ENCODE data around the gene AUNIP.

AUNIP gene

GRCh38 chr1:25893116-25893515 lies 33.9 kb upstream of the AUNIP start:
- Histone ChIP-seq H3K4me2 (ENCODE audit: low read length, poor library complexity, severe bottlenecking) (no peak overlapping the region), H3K14ac (ENCODE audit: low read length in 2 of 2) (no peak overlapping the region), H2BK12ac (ENCODE audit: low read length in 2 of 2) (peak overlapping the region in 1 of 2 experiments; percentile 50)

GRCh38 chr1:25891606-25892005 lies 32.3 kb upstream of the AUNIP start:
- H3K4ac ChIP-seq (ENCODE audit: low read depth in 1 of 2, low read length in 2 of 2) = peak overlapping the region; percentile 93 to 97
- H3K27me3 ChIP-seq (ENCODE audit: control insufficient read depth in 1 of 2, insufficient read depth in 1 of 2, low read length in 2 of 2) = no peaks in the 10 kb centered on the region
- H3K79me1 ChIP-seq (replicated peaks; ENCODE audit: low read length, poor library complexity, severe bottlenecking) = peaks cover 9% of the 10 kb centered on the region
- no peak overlapping the region for H2AFZ ChIP-seq (ENCODE audit: low read depth, low read length)
- H2AK5ac ChIP-seq (ENCODE audit: low read length, severe bottlenecking) = peak overlapping the region; percentile 98
- H3K18ac ChIP-seq (ENCODE audit: low read depth in 1 of 2, low read length in 2 of 2) = peak overlapping the region; percentile 75 to 91
- peaks cover 30% of the 10 kb centered on the region for H3K4me1 ChIP-seq (ENCODE audit: control insufficient read depth, insufficient read depth, low read depth, low read length)
- peak overlapping the region; percentile 89 for H3K9ac ChIP-seq (ENCODE audit: low read length)
- no peaks in the 10 kb centered on the region for H3K9me3 ChIP-seq (ENCODE audit: control insufficient read depth, low read length)
- no peak overlapping the region for H2BK15ac ChIP-seq (ENCODE audit: low read depth, poor library complexity, severe bottlenecking)
- H3K14ac ChIP-seq (ENCODE audit: low read length in 2 of 2) = peak overlapping the region in 1 of 2 experiments; percentile 45
- peak overlapping the region; percentile 83 for H4K8ac ChIP-seq (ENCODE audit: low read length)
- H3K27ac ChIP-seq (ENCODE audit: low read length, poor library complexity, severe bottlenecking) = peak overlapping the region; percentile 97
- H3K36me3 ChIP-seq (ENCODE audit: control insufficient read depth in 1 of 2, insufficient read depth in 2 of 2, low read depth in 1 of 2, low read length in 2 of 2) = peaks cover 0 to 5% of the 10 kb centered on the region in 2 experiments
- H3K4me3 ChIP-seq (ENCODE audit: insufficient read depth in 1 of 2, low read depth in 1 of 2, low read length in 2 of 2) = peak overlapping the region in 1 of 2 experiments; percentile 23
- peak overlapping the region; percentile 41 to 92 for H2BK12ac ChIP-seq (ENCODE audit: low read length in 2 of 2)
- peak overlapping the region; percentile 89 for H2BK5ac ChIP-seq (ENCODE audit: low read depth, low read length, poor library complexity, severe bottlenecking)
- 100% methylated on average over 2 of the region's 5 CpGs for WGBS
- no peak for DNase-seq
- H3K23ac ChIP-seq (ENCODE audit: low read length in 2 of 2) = peak overlapping the region in 1 of 2 experiments; percentile 34
- peak overlapping the region; percentile 92 for H2BK120ac ChIP-seq (ENCODE audit: low read depth, low read length)
- peak overlapping the region; percentile 81 for H4K91ac ChIP-seq (ENCODE audit: low read length)
- no peak overlapping the region for H3K4me2 ChIP-seq (ENCODE audit: low read length, poor library complexity, severe bottlenecking)

More at GRCh38 chr1:25893116-25893515, 33.9 kb upstream of the AUNIP start:
- H3K4me1 ChIP-seq (ENCODE audit: control insufficient read depth, insufficient read depth, low read depth, low read length) = peaks cover 31% of the 10 kb centered on the region
- no peak overlapping the region for H2BK5ac ChIP-seq (ENCODE audit: low read depth, low read length, poor library complexity, severe bottlenecking)
- no peaks in the 10 kb centered on the region for H3K9me3 ChIP-seq (ENCODE audit: control insufficient read depth, low read length)
- no peak overlapping the region for H2BK15ac ChIP-seq (ENCODE audit: low read depth, poor library complexity, severe bottlenecking)
- H3K27ac ChIP-seq (ENCODE audit: low read length, poor library complexity, severe bottlenecking) = peak overlapping the region; percentile 62
- DNase-seq = peak; percentile 35
- peaks cover 0 to 13% of the 10 kb centered on the region in 2 experiments for H3K36me3 ChIP-seq (ENCODE audit: control insufficient read depth in 1 of 2, insufficient read depth in 2 of 2, low read depth in 1 of 2, low read length in 2 of 2)
- no peak overlapping the region for H2AFZ ChIP-seq (ENCODE audit: low read depth, low read length)
- 65% methylated on average over 3 of the region's 4 CpGs for WGBS
- H3K23ac ChIP-seq (ENCODE audit: low read length in 2 of 2) = no peak overlapping the region
- peak overlapping the region; percentile 14 to 64 for H3K18ac ChIP-seq (ENCODE audit: low read depth in 1 of 2, low read length in 2 of 2)
- peak overlapping the region; percentile 89 for H3K9ac ChIP-seq (ENCODE audit: low read length)
- no peaks in the 10 kb centered on the region for H3K27me3 ChIP-seq (ENCODE audit: control insufficient read depth in 1 of 2, insufficient read depth in 1 of 2, low read length in 2 of 2)
- peak overlapping the region; percentile 77 for H4K91ac ChIP-seq (ENCODE audit: low read length)
- H3K4me3 ChIP-seq (ENCODE audit: insufficient read depth in 1 of 2, low read depth in 1 of 2, low read length in 2 of 2) = no peak overlapping the region
- H2BK120ac ChIP-seq (ENCODE audit: low read depth, low read length) = peak overlapping the region; percentile 68
- H2AK5ac ChIP-seq (ENCODE audit: low read length, severe bottlenecking) = peak overlapping the region; percentile 13
- no peak overlapping the region for H3K4ac ChIP-seq (ENCODE audit: low read depth in 1 of 2, low read length in 2 of 2)
- H3K79me1 ChIP-seq (replicated peaks; ENCODE audit: low read length, poor library complexity, severe bottlenecking) = peaks cover 16% of the 10 kb centered on the region
- peak overlapping the region; percentile 96 for H4K8ac ChIP-seq (ENCODE audit: low read length)

GRCh38 chr1:25890239-25891034 lies 31.2 kb upstream of the AUNIP start:
- Histone ChIP-seq H3K36me3 (ENCODE audit: control insufficient read depth in 1 of 2, insufficient read depth in 2 of 2, low read depth in 1 of 2, low read length in 2 of 2) (peaks cover 0 to 6% of the 10 kb centered on the region in 2 experiments), H2BK120ac (ENCODE audit: low read depth, low read length) (no peak overlapping the region), H3K18ac (ENCODE audit: low read depth in 1 of 2, low read length in 2 of 2) (peak overlapping the region in 1 of 2 experiments; percentile 72), H2BK5ac (ENCODE audit: low read depth, low read length, poor library complexity, severe bottlenecking) (no peak overlapping the region), H3K27ac (ENCODE audit: low read length, poor library complexity, severe bottlenecking) (peak overlapping the region; percentile 43), H3K4me3 (ENCODE audit: insufficient read depth in 1 of 2, low read depth in 1 of 2, low read length in 2 of 2) (no peak overlapping the region), H2AK5ac (ENCODE audit: low read length, severe bottlenecking) (peak overlapping the region; percentile 66), H3K9ac (ENCODE audit: low read length) (no peak overlapping the region), H3K14ac (ENCODE audit: low read length in 2 of 2) (peak overlapping the region in 1 of 2 experiments; percentile 44), H3K4me1 (ENCODE audit: control insufficient read depth, insufficient read depth, low read depth, low read length) (peaks cover 21% of the 10 kb centered on the region), H3K4ac (ENCODE audit: low read depth in 1 of 2, low read length in 2 of 2) (no peak overlapping the region), H2BK12ac (ENCODE audit: low read length in 2 of 2) (peak overlapping the region; percentile 29 to 60), H2BK15ac (ENCODE audit: low read depth, poor library complexity, severe bottlenecking) (no peak overlapping the region), H2AFZ (ENCODE audit: low read depth, low read length) (no peak overlapping the region), H4K91ac (ENCODE audit: low read length) (no peak overlapping the region), H3K27me3 (ENCODE audit: control insufficient read depth in 1 of 2, insufficient read depth in 1 of 2, low read length in 2 of 2) (no peaks in the 10 kb centered on the region), H3K4me2 (ENCODE audit: low read length, poor library complexity, severe bottlenecking) (no peak overlapping the region), H3K23ac (ENCODE audit: low read length in 2 of 2) (no peak overlapping the region), H3K79me1 (replicated peaks; ENCODE audit: low read length, poor library complexity, severe bottlenecking) (peaks cover 9% of the 10 kb centered on the region), H4K8ac (ENCODE audit: low read length) (peak overlapping the region; percentile 10), H3K9me3 (ENCODE audit: control insufficient read depth, low read length) (no peaks in the 10 kb centered on the region)
- DNase-seq = peak; percentile 70
- 55% methylated on average over 10 of the region's 10 CpGs for WGBS

DNA sequence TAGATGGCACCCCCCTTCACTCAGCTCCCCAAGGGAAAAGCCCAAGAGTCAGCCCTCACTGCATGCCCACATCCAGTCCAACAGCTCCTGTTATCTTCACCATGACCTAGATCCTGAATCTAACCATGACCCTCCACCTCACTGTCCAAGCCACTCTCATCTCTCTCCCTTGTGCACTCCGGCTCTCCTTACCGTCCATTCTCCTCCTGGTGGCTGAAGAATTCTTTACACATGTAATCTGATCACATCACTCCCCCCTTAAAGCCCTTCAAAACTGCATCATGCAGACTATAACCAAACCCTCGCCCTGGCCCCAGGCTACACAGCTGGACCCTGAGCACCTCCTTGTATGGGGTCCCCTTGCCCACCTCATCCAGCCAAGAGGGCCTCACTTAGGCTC lies 30.2 kb upstream of the AUNIP start:
- no peak overlapping the region for H3K4me2 ChIP-seq (ENCODE audit: low read length, poor library complexity, severe bottlenecking)
- H2AK5ac ChIP-seq (ENCODE audit: low read length, severe bottlenecking) = peak overlapping the region; percentile 55
- no peaks in the 10 kb centered on the region for H3K9me3 ChIP-seq (ENCODE audit: control insufficient read depth, low read length)
- 87% methylated on average over 3 of the region's 3 CpGs for WGBS
- no peaks in the 10 kb centered on the region for H3K27me3 ChIP-seq (ENCODE audit: control insufficient read depth in 1 of 2, insufficient read depth in 1 of 2, low read length in 2 of 2)
- DNase-seq = no peak
- H3K23ac ChIP-seq (ENCODE audit: low read length in 2 of 2) = peak overlapping the region in 1 of 2 experiments; percentile 34
- no peak overlapping the region for H3K4me3 ChIP-seq (ENCODE audit: insufficient read depth in 1 of 2, low read depth in 1 of 2, low read length in 2 of 2)
- H4K8ac ChIP-seq (ENCODE audit: low read length) = peak overlapping the region; percentile 57
- H3K18ac ChIP-seq (ENCODE audit: low read depth in 1 of 2, low read length in 2 of 2) = peak overlapping the region in 1 of 2 experiments; percentile 25
- H3K14ac ChIP-seq (ENCODE audit: low read length in 2 of 2) = peak overlapping the region in 1 of 2 experiments; percentile 59
- no peak overlapping the region for H2BK5ac ChIP-seq (ENCODE audit: low read depth, low read length, poor library complexity, severe bottlenecking)
- no peak overlapping the region for H3K27ac ChIP-seq (ENCODE audit: low read length, poor library complexity, severe bottlenecking)
- peak overlapping the region; percentile 3 for H4K91ac ChIP-seq (ENCODE audit: low read length)
- peak overlapping the region; percentile 59 to 82 for H2BK12ac ChIP-seq (ENCODE audit: low read length in 2 of 2)
- peaks cover 6% of the 10 kb centered on the region for H3K79me1 ChIP-seq (replicated peaks; ENCODE audit: low read length, poor library complexity, severe bottlenecking)
- peaks cover 0 to 10% of the 10 kb centered on the region in 2 experiments for H3K36me3 ChIP-seq (ENCODE audit: control insufficient read depth in 1 of 2, insufficient read depth in 2 of 2, low read depth in 1 of 2, low read length in 2 of 2)
- H3K4ac ChIP-seq (ENCODE audit: low read depth in 1 of 2, low read length in 2 of 2) = no peak overlapping the region
- no peak overlapping the region for H3K9ac ChIP-seq (ENCODE audit: low read length)
- H2AFZ ChIP-seq (ENCODE audit: low read depth, low read length) = no peak overlapping the region
- peaks cover 21% of the 10 kb centered on the region for H3K4me1 ChIP-seq (ENCODE audit: control insufficient read depth, insufficient read depth, low read depth, low read length)
- H2BK120ac ChIP-seq (ENCODE audit: low read depth, low read length) = peak overlapping the region; percentile 22
- no peak overlapping the region for H2BK15ac ChIP-seq (ENCODE audit: low read depth, poor library complexity, severe bottlenecking)

All from mesenchymal stem cell (in vitro differentiated cells and primary cell).